GM21360 (cell line): Measurements from ENCODE around the gene HS3ST5.
"Not testable (repeated sequence)": the region's sequence is repeated elsewhere in the genome, so short reads cannot be mapped to it uniquely, and the experiment has no call there.

Source experiments
- ATAC-seq: cut with Tn5 transposase; IDR thresholded peaks from one replicate; pipeline ENCODE4 v1.9.1; 2021; ENCODE audit warnings: mild to moderate bottlenecking, moderate library complexity; ENCODE audit not compliant: unreplicated experiment

HS3ST5 gene

GRCh38 chr6:114055763-114056162, 287.1 kb downstream of the HS3ST5 start:
- no peak for ATAC-seq

DNA sequence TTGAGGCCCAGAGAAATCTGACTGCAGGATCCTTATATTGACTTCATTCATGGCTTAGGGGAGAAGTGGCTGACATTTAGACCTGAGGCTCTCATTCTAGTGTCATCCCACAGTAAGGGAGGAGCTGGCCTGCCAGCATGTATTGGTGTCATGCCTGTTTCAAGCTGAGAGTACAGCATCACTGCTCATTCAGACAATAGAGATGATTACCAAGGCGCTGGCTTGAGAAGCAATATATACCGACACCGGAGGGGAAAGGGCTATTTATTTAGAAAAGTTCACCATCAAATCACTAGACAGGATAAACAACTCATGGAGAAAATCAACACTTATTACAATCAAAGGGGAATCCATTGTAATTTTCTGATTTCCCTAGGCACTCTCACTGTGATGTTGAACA, 287.5 kb downstream of the HS3ST5 start:
- no peak for ATAC-seq

GRCh38 chr6:114053791-114054190, 289.0 kb downstream of the HS3ST5 start:
- ATAC-seq: no peak

DNA sequence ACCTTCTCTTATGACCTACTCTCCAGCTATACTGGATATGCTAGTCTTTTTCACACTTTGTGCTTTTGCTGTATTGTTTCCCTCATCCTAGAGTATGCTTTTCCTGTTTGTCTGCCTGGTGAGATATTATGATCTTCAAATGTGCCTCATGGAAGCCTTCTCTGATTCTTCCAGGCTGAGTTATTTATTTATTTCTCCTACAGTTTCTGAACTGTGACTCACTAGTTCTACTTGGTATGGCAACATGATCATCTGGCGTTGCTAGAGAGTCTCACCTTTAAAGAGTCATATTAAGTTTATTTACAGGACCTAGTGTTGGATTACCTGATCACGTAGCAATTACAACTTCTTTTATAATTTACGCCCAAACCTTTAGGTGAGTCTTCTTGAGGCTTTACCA, 290.7 kb downstream of the HS3ST5 start:
- ATAC-seq: no peak

DNA sequence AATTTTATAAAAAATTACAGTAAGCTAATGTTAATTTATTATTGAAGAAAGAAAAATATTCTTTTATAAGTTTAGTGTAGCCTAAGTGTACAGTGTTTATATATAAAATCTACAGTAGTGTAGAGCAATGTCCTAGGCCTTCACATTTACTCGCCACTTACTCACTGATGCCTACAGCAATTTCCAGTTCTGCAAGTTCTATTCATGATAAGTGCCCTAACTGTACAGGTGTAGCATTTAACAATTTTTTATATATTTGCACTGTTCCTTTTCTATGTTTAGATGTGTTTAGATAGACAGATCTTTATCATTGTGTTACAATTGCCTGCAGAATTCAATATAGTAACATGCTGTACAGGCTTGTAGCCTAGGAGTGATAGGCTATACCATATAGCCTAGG, 291.8 kb downstream of the HS3ST5 start:
- ATAC-seq: no peak

- no peak for ATAC-seq
Observed at GRCh38 chr6:114049367-114049966, 293.4 kb downstream of the HS3ST5 start.

DNA sequence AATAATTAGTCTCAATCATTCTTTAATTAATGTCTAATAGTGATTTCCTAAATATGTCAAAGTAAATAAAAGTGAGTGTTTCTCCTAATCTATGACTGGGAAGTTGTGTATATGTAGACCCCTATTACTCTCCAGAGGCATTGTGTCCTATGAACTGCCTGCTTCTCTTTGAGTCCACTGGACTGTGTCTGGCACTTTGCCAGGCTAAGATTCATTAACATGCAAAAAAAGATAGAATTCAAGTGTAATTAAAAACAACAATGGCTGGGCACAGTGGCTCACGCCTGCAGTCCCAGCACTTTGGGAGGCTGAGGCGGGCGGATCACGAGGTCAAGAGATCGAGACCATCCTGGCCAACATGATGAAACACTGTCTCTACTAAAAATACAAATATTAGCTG, 298.3 kb downstream of the HS3ST5 start:
- ATAC-seq: not testable (repeated sequence)

GRCh38 chr6:114042267-114043016, 300.4 kb downstream of the HS3ST5 start:
- ATAC-seq: peak; percentile 57

DNA sequence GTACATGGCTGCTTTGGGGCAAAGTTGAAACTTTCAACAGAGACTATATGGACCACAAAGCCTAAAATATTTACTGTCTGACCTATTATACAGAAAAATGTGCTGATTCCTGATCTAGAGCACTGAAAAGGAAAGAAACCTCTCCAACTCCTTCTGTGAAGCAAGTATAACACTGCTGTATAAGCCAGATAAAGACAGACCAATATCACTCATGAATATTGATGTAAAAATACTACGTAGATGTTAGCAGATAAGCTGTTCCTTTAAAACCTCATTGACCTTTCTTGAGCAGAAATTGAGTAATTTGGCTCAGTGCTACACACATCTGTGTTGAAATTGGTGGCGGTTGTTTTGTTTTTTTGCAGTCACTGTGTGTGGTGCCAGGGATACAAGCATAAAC, 302.0 kb downstream of the HS3ST5 start:
- ATAC-seq: no peak

DNA sequence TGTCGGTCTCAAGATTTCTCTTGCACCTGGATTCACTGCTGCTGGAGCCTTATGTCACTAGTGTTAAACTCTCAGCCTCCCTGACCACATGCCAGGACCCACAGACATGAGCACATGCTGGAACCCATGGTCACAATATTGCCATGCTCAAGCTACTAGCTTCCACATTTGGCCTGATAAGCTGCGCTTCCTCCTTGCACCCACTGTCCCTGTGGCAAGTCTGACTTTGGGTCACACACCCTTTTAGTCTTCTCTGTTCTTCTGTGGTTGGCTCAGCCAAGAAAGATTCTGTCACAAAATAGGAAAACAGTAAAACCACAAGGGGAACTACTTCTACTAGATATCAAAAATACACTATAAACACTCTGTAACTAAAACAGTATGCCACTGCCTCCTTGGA, 303.0 kb downstream of the HS3ST5 start:
- ATAC-seq: no peak

DNA sequence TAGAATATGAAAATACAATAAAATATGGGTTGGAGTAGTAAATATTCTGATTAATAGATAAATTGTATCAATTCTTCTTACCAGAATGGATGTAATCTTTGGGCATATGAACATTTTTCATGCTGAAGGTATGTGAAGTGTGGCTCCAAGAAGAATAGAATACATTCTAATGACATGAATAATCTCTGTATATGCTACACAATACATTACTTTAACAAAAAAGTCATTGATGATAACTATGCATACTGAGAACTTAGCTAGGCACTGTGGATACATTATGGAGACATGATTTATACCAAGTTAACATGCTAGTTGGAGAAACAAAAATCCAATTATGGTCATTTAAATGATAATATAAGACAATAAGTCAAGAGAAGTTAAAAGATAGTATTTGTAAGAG, 309.2 kb downstream of the HS3ST5 start:
- no peak for ATAC-seq

DNA sequence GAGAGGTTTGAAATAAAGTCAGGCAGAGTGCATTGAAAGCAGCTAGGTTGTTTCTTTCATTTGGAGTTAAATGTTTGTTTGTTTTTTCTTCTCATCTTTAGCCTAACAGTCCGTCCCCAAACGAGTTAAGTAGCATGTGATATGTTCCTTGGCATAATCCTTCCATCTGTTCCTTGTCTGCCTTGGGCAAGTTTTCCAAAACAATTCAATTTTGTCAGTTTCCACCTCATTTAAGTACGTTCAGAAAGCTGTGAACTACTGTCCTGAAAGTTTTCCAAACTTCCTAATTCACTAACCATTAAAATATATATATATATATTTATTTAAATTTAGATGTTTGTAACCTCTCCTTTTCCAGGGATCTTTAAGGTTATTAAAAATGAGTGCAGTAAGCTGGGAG, 310.1 kb downstream of the HS3ST5 start:
- ATAC-seq: no peak

DNA sequence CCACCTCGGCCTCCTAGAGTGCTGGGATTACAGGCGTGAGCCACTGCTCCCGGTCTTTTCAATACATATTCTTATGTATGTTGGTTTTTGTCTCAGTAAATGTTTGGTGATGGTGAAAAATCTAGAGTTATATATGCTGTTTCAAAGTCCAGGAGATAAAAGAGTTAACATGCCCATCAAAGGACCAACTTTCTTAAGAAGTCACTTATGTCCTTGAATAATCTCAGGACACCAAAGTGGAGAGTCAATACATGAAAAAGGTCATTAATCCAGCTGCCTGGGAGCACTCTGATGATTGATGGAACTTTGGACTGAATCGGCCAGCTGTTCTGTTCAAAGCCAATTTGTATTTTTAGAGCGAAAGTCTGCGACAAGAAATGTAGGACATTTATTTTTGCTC, 312.1 kb downstream of the HS3ST5 start:
- ATAC-seq: no peak

DNA sequence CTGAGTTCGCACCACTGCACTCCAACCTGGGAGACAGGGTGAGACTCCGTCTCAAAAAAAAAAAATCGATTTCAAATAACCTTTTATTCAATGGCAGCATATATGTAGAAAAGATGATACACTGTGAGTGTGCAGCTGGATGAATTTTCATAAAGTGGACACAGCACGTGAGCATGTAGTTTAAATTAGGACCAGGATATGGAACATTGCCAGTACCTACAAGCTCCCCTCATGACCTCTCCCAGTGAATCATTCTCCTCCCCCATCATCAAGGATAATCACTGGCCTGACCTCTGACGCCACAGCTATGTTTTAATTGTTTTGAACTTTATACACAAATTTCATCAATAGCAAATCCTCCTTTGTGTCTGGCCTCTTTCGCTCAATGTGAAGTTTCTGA, 318.1 kb downstream of the HS3ST5 start:
- no peak for ATAC-seq

- no peak for ATAC-seq
Observed at GRCh38 chr6:114020196-114020595, 322.6 kb downstream of the HS3ST5 start.

GRCh38 chr6:114017146-114017545, 325.7 kb downstream of the HS3ST5 start:
- not testable (repeated sequence) for ATAC-seq

DNA sequence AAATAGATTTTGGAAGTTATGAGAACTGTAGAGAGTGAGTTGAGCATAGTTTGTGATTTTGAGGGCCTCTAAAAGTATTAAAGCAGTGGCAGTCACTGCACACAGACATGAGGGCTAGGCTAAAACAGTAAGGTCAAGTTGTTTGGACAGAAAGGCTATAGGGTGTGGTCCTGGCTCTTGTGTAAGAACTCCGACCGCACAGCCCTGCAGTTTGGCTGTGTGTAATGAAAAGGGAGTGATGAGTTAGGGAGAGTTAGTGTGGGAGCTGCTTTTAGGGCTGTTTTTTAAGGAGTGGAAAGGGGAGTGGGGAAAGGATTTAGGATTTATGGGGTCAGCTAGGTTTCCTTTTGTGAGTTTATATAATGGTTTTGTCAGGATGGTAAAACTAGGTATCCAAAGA, 328.7 kb downstream of the HS3ST5 start:
- not testable (repeated sequence) for ATAC-seq

DNA sequence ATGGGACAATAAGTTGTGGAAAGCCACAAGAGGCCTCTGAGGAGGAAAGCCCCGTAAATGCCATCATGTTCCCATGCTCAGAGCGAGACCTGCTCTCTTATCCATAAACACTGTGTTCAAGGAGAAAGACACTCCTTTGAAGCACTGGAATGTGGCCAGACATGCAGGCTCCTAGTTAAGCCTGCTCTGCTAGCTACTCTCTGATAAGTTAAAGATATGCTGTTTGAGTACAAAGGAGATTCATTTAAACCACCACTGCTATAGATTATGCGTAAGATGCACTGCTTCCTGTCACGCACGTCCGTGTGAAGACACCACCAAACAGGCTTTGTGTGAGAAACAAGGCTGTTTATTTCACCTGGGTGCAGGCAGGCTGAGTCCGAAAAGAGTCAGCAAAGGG, 331.3 kb downstream of the HS3ST5 start:
- not testable (repeated sequence) for ATAC-seq

DNA sequence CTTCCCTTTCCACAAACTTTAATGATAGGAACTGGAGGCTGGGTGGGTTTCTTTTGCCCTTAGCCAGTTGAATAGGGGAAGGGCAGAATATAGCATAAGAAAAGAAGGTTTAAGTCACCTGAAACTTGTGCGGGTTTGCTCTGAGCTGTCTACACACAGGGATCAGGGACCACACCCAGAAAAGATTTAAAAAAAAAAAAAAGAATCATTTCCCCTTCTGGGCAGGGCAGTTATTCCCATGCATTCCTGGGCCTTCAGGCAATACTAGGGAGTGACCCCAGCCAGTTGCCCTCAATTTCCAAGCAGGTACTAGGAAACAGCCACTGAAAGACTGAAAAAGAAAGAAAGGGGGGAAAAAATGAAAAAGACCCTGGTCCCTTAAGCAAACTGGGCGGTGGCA, 332.3 kb downstream of the HS3ST5 start:
- no peak for ATAC-seq

DNA sequence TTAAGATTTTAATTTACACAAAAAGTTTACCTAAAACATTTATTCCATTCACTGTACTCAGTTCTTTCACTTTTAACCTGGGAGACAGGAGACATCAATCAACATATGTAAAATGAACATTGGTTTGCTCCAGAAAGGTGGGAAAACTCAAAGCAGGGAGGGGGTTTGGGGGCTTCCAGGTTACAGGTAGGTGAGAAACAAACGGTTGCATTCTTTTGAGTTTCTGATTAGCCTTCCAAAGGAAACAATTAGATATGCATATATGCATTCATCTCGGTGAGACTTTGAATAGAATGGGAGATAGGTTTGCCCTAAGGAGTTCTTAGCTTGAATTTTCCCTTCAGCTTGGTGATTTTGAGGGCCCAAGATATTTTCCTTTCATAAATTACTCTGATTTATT, 333.6 kb downstream of the HS3ST5 start:
- no peak for ATAC-seq

DNA sequence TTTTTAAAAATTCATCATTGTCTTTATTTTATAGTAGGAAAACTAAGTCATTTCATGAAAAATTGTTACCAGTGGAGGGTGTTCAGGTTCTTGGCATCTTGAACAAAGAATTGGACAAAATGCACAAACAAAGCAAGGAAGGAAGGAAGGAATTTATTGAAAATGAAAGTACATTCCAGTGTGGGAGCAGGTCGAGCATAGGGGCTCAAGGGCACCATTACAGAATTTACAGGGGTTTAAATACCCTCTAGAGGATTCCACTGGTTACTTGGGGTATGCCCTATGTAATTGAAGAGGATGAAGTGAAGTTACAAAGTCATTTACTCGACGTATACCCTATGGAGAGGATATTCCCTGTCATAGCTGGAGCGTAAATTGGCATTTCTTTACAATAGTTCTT, 334.5 kb downstream of the HS3ST5 start:
- ATAC-seq: no peak

- ATAC-seq: no peak
Observed at GRCh38 chr6:114007516-114007915, 335.3 kb downstream of the HS3ST5 start.
